Endothelial cell of umbilical vein (primary cell): ENCODE data around the gene ASAH2. TPM values are rescaled to one million over a fixed set of nuclear protein-coding genes. Genes with fewer than 3 reads are reported as not detected.
A peak's percentile ranks its signal among the peaks of the same experiment; 100 is the strongest.

Experiments
- BruUV-seq: library from RNA; stranded (reverse); fragments of 400-500 nt; replicated peaks from 2 replicates; lab custom pipeline; 2021; lab: Mats Ljungman, UMichigan
- CTCF ChIA-PET: fragments of 300-600, 350-600 bp; sonication (Branson Sonifier 250); formaldehyde crosslinking; loops from one replicate; lab custom pipeline; 2021; ENCODE audit warnings: antibody characterized with exemption, inconsistent platforms; lab: Charles Lee
- POLR2A ChIA-PET: fragments of 300-600, 350-600 bp; sonication (Branson Sonifier 250); formaldehyde crosslinking; loops from one replicate; lab custom pipeline; 2021; ENCODE audit warnings: antibody characterized with exemption, inconsistent platforms; lab: Charles Lee
- DNase-seq: peaks from one replicate; pipeline ENCODE4 v3.0.0-alpha.2; 2011; ENCODE audit warnings: low read depth, low spot score
- FAIRE-seq: peaks from 2 replicates; lab custom pipeline; 2011; peaks lifted over from hg19 to GRCh38; lab: Jason Lieb, UNC
- H2AFZ ChIP-seq: 2 replicates; pipeline ENCODE4 v1.6.0; 2012; ENCODE audit warnings: low read depth, low read length, control low read depth, inconsistent platforms
- H3K27ac ChIP-seq: 2 replicates; pipeline ENCODE4 v1.5.1; 2011; ENCODE audit warnings: low read depth, mild to moderate bottlenecking, control low read depth, low read length, moderate library complexity; ENCODE audit not compliant: insufficient read depth
- H3K27me3 ChIP-seq, 2 experiments: 2 replicates each; pipeline versions ENCODE4 v1.6.0 to v1.6.1; 2011; ENCODE audit warnings: low read length in 2 of 2, mixed read lengths in 1 of 2; ENCODE audit not compliant: control insufficient read depth in 2 of 2, insufficient read depth in 2 of 2
- H3K36me3 ChIP-seq, 2 experiments: 2 replicates in 1 of 2; 3 replicates in 1 of 2; pipeline ENCODE4 v1.5.1; 2011; ENCODE audit warnings: low read length in 2 of 2, mild to moderate bottlenecking in 1 of 2, moderate library complexity in 1 of 2; ENCODE audit not compliant: control insufficient read depth in 2 of 2, insufficient read depth in 2 of 2; ENCODE audit errors: extremely low read depth in 1 of 2
- H3K4me1 ChIP-seq: 3 replicates; pipeline ENCODE4 v1.5.1; 2011; ENCODE audit warnings: mild to moderate bottlenecking, low read length; ENCODE audit not compliant: control insufficient read depth, insufficient read depth; ENCODE audit errors: extremely low read depth
- H3K4me2 ChIP-seq: 2 replicates; pipeline ENCODE4 v1.6.1; 2011; ENCODE audit warnings: low read length, control low read depth, mixed read lengths; ENCODE audit not compliant: insufficient read depth
- H3K4me3 ChIP-seq, 3 experiments: fragments of 200-600 bp in 1 of 3; sonication (generic), shearing (Covaris generic) in 1 of 3; replicated peaks in 1 of 3; 2 replicates each; pipeline ENCODE4 v1.5.1; 2011 to 2016; ENCODE audit warnings: control low read depth in 3 of 3, low read length in 3 of 3, mild to moderate bottlenecking in 2 of 3, inconsistent platforms in 1 of 3, low read depth in 1 of 3, moderate library complexity in 1 of 3; ENCODE audit not compliant: insufficient read depth in 1 of 3
- H3K79me2 ChIP-seq: 2 replicates; pipeline ENCODE4 v1.6.0; 2012; ENCODE audit warnings: low read length, inconsistent platforms; ENCODE audit not compliant: control insufficient read depth, insufficient read depth
- H3K9ac ChIP-seq: replicated peaks from 2 replicates; pipeline ENCODE3; 2011; ENCODE audit warnings: low read length, control low read depth; ENCODE audit not compliant: insufficient read depth; ENCODE audit errors: extremely low read depth
- H3K9me1 ChIP-seq: replicated peaks from 3 replicates; pipeline ENCODE4 v1.6.0; 2011; ENCODE audit warnings: mild to moderate bottlenecking, low read length; ENCODE audit not compliant: control insufficient read depth, insufficient read depth; ENCODE audit errors: extremely low read depth
- H3K9me3 ChIP-seq: replicated peaks from 2 replicates; pipeline ENCODE4 v1.5.1; 2012; ENCODE audit warnings: low read length, inconsistent platforms; ENCODE audit not compliant: control insufficient read depth, insufficient read depth
- H4K20me1 ChIP-seq: replicated peaks from 2 replicates; pipeline ENCODE3; 2011; ENCODE audit warnings: mild to moderate bottlenecking, low read length; ENCODE audit not compliant: control insufficient read depth, insufficient read depth; ENCODE audit errors: extremely low read depth
- CTCF ChIP-seq, 2 donors: IDR thresholded peaks; 1 replicate in 1 of 2; 2 replicates in 1 of 2; pipeline ENCODE4 v1.5.1; 2011; ENCODE audit warnings: low read length in 2 of 2, mild to moderate bottlenecking in 2 of 2, moderate library complexity in 2 of 2, control low read depth in 1 of 2, inconsistent platforms in 1 of 2, low read depth in 1 of 2; ENCODE audit not compliant: insufficient read depth in 1 of 2; ENCODE audit errors: extremely low read depth in 1 of 2
- EZH2 ChIP-seq: IDR thresholded peaks from 2 replicates; pipeline ENCODE4 v1.6.1; 2012; ENCODE audit warnings: borderline replicate concordance, low read depth, mild to moderate bottlenecking, moderate library complexity, low read length, inconsistent platforms; ENCODE audit not compliant: severe bottlenecking
- FOS ChIP-seq: IDR thresholded peaks from 2 replicates; pipeline ENCODE4 v1.6.1; 2011; ENCODE audit warnings: mild to moderate bottlenecking, low read length, moderate library complexity, borderline replicate concordance; ENCODE audit not compliant: insufficient read depth
- GATA2 ChIP-seq: IDR thresholded peaks from 2 replicates; pipeline ENCODE4 v1.7.0; 2011; ENCODE audit warnings: low read depth, mild to moderate bottlenecking, moderate library complexity, mixed read lengths, low read length; ENCODE audit not compliant: insufficient read length, insufficient read depth
- JUN ChIP-seq: IDR thresholded peaks from 2 replicates; pipeline ENCODE4 v1.6.1; 2011; ENCODE audit warnings: borderline replicate concordance, low read depth; ENCODE audit not compliant: insufficient read length, insufficient read depth
- MAX ChIP-seq: IDR thresholded peaks from 2 replicates; pipeline ENCODE4 v1.6.1; 2011; ENCODE audit not compliant: insufficient read depth, insufficient read length
- MYC ChIP-seq: IDR thresholded peaks from one replicate; pipeline ENCODE4 v1.6.1; 2011; ENCODE audit warnings: mild to moderate bottlenecking, low read depth, low read length
- POLR2A ChIP-seq: IDR thresholded peaks from 2 replicates; pipeline ENCODE4 v1.6.1; 2012; ENCODE audit warnings: low read depth, mild to moderate bottlenecking, control low read depth, low read length
- POLR2AphosphoS5 ChIP-seq: IDR thresholded peaks from 2 replicates; pipeline ENCODE4 v1.6.1; 2012; ENCODE audit warnings: low read depth, mild to moderate bottlenecking, control low read depth, low read length, moderate library complexity; ENCODE audit not compliant: insufficient read depth
- dilution Hi-C: fragments of 300-500 bp; cut with MboI; formaldehyde crosslinking; loops from one replicate; pipeline ENCODE4 v1.15.0; 2019; ENCODE audit warnings: low sequenced_read_pairs; ENCODE audit not compliant: extremely low pct_ligation_motif_present
- intact Hi-C: fragments of 100-400 bp; cut with micrococcal nuclease; formaldehyde crosslinking; loops from one replicate; pipeline ENCODE4 v1.10.0; 2022
- polyA plus RNA-seq, 4 experiments: library from polyadenylated mRNA; depleted of rRNA in 3 of 4; stranded (reverse) in 3 of 4; unstranded in 1 of 4; fragments of >200 nt; gene quantifications; 2 replicates each; pipeline versions ENCODE4 v1.2.1 to v1.2.3, GENCODE V29; 2011 to 2012; ENCODE audit warnings: missing spikeins in 1 of 4
- total RNA-seq: library from RNA; stranded (reverse); gene quantifications from 2 replicates; pipeline ENCODE4 v1.2.3, GENCODE V29; 2021

The ASAH2 gene
- total and polyA plus RNA-seq, 2 donors (not counting 3 experiments of a cell fraction or from before 2014, with no cell fraction given): 0.23 to 1.1 TPM

- Histone ChIP-seq H3K4me3 (no peak overlapping the region), H3K27ac (no peak overlapping the region), H3K4me1 (no peaks in the 10 kb centered on the region), H3K27me3 (peaks cover 5 to 10% of the 10 kb centered on the region in 2 experiments), H3K9me1 (no peaks in the 10 kb centered on the region), H3K9me3 (no peaks in the 10 kb centered on the region), H4K20me1 (no peaks in the 10 kb centered on the region), H3K79me2 (no peaks in the 10 kb centered on the region), H3K36me3 (no peaks in the 10 kb centered on the region), H3K4me2 (no peak overlapping the region), H2AFZ (no peak overlapping the region), H3K9ac (no peak overlapping the region)
- intact Hi-C loops: loop anchor here (1.0 kb wide), 2 partner anchors 130 to 333 kb away; no protein-coding TSS in a partner anchor
- CTCF ChIA-PET: interaction anchor here (0.6 to 0.8 kb wide), 2 partner anchors 126 to 129 kb away, joined by 3 to 5 read pairs; no protein-coding TSS in a partner anchor
- no peak for FAIRE-seq
- BruUV-seq: no TSS peak
- POLR2A ChIA-PET: no interaction called here
- TF ChIP-seq CTCF (IDR thresholded peaks at IDR 0.05; ENCODE audit: extremely low read depth in 1 of 2, insufficient read depth in 1 of 2, low read depth in 1 of 2, low read length in 2 of 2): peak in 1 of 2 donors; percentile 25
- no peak for TF ChIP-seq POLR2AphosphoS5
- dilution Hi-C loops: no loop called here
- DNase-seq: peak; percentile 18
Measured at GRCh38 chr10:50291261-50291850, 40.0 kb upstream of the ASAH2 start.

GRCh38 chr10:50289196-50289595 lies 37.9 kb upstream of the ASAH2 start:
- dilution Hi-C loops: no loop called here
- Histone ChIP-seq H3K36me3 (no peaks in the 10 kb centered on the region), H3K4me1 (no peaks in the 10 kb centered on the region), H3K27ac (no peak overlapping the region), H3K27me3 (peaks cover 13 to 14% of the 10 kb centered on the region in 2 experiments), H3K9me3 (no peaks in the 10 kb centered on the region), H3K4me2 (no peak overlapping the region), H4K20me1 (no peaks in the 10 kb centered on the region), H3K4me3 (no peak overlapping the region), H2AFZ (no peak overlapping the region), H3K79me2 (no peaks in the 10 kb centered on the region), H3K9me1 (no peaks in the 10 kb centered on the region), H3K9ac (no peak overlapping the region)
- BruUV-seq: no TSS peak
- intact Hi-C loops: no loop called here
- no peak for FAIRE-seq
- TF ChIP-seq EZH2: no peak
- no peak for TF ChIP-seq POLR2A
- no peak for TF ChIP-seq MAX
- TF ChIP-seq MYC: no peak
- TF ChIP-seq GATA2: no peak
- no peak for TF ChIP-seq JUN
- no peak for TF ChIP-seq POLR2AphosphoS5
- TF ChIP-seq CTCF (IDR thresholded peaks at IDR 0.05; ENCODE audit: extremely low read depth in 1 of 2, insufficient read depth in 1 of 2, low read depth in 1 of 2, low read length in 2 of 2): no peak
- TF ChIP-seq FOS: no peak
- ChIA-PET POLR2A (no interaction called here), CTCF (interaction anchor here (1.2 kb wide), 1 partner anchor 22 kb away, joined by 3 read pairs; no protein-coding TSS in a partner anchor)
- DNase-seq: no peak
